NCI-H748 treated with DMSO at 0.1 percent for 48 hours (cell line): ENCODE measurements around the gene PDYN.

Experiments used
- DNase-seq: peaks from one replicate; lab custom pipeline; 2025; lab: John Stamatoyannopoulos, UW

PDYN gene

DNA sequence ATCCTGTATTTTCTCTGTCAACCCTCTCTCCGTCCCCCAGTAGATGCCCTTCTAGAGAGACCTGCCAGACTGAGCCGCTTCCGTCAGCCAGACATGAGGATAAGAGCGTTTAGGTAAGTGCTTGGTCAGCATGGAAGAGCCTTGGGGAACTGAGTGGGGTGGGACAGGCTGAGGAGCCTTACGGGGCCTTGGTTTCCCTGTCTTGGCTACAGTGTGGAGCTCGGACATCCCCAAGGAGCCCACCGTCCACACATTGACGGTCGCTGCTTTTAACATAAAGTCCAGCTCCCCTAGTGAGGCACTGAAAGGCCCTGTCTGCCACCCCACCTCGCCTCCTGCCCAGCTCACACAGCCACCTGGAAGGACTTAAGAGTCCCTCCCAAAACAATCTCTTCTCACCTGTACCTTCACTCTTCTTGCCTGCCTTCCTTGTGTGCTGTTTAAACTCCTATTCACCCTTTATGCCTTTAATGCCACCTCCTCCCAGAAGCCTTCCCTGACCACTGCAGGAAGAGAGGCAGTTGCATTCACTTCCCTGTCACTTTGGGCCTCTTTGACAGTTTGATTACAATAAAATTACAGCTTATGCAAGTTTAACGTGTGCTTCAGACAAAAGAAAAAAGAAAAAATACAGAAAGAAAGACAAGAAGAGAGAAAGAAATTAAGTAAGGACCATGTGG, 42.3 kb downstream of the PDYN start:
- DNase-seq = no peak

GRCh38 chr20:1950836-1951235, 43.0 kb downstream of the PDYN start:
- DNase-seq = no peak

DNA sequence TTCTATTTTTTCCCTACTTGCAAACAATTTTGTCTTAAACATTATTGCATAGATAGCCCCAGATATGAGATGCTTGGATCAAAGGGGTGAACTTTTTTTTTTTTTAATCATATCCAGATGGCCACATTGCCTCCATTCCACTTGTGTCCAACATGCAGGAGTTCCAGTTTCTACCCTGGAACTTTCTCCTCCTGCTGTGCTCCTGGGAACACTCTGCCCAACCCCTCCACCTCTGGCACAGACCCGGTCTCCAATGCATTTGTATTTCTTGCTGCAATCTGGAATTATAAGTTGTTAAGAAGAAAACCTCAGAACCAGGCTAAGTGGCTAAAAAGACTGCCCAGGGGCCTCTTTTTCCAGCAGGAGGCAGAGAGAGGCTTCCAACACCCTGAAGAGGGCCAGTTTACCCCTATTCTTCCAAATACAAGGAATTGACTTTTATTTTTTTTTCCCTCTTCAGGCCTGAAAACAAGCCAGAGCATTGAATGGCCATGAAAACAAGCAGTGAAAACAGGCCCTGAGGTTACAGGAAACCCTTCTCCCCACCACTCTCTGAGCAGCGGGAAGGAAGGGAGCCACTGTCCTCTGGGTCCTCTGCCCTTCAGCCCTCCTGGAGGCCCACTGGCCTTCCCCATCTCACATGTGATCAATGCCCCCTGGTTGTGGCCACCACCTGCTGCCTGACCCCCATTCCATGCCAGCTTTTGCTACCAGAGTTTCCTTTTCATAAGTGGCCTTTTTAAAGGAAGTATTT, 44.3 kb downstream of the PDYN start:
- DNase-seq = no peak

- no peak for DNase-seq
These were observed 46.4 kb downstream of the PDYN start for GRCh38 chr20:1947535-1947846.

DNA sequence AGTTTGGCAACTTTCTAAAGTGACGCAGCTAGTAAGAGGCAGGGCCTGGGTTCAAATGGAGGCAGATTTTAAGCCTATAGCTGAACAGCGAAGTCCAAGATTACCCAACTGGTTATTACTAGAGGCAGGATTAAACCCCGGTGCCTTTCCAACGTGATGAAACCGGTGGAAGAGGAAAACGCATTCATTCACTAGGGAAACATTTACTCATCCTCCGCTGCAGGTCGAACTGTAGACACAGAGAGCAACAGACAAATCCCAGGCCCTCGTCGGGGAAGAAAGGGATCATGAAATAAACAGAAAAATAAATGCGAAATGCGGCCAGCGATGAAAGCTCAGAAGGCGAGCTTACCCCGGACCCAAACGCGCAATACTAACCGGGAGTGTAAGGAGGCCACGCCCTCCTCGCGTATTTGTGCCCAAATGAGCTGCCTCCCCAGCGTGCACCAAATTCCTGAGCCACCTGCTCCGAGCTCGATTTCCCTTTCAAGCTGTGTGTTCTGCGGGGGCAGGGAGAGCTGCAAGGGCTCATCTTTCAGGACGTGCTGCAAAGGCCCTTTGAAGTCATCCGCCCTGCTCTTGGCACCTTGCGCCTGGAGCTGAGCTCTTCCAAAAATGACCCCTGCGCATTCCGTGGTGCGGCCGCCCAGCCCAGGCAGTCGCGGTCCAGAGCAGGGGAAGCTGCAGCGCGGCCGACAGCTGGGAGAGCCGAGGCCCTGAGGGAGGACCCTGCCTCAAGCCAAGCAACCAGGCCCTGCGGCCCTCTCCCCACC, 46.9 kb downstream of the PDYN start:
- no peak for DNase-seq

DNA sequence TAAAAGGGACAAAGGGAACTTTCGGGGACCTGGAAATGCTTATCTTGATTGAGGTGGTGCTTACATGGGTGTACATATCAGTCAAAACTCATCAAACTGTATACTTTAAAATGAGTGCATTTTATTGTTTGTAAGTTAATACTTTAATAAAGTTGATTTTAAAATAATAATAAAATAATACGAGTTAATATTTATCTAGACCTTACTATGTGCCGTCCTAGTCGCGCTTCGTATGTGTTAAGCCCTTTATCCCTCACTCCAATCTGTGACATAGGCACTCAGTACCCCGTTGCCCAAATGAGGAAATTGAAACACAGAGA, 47.5 kb downstream of the PDYN start:
- DNase-seq = no peak

- no peak for DNase-seq
These were observed 48.2 kb downstream of the PDYN start for GRCh38 chr20:1945660-1946059.

GRCh38 chr20:1945134-1945618, 48.7 kb downstream of the PDYN start:
- no peak for DNase-seq

DNA sequence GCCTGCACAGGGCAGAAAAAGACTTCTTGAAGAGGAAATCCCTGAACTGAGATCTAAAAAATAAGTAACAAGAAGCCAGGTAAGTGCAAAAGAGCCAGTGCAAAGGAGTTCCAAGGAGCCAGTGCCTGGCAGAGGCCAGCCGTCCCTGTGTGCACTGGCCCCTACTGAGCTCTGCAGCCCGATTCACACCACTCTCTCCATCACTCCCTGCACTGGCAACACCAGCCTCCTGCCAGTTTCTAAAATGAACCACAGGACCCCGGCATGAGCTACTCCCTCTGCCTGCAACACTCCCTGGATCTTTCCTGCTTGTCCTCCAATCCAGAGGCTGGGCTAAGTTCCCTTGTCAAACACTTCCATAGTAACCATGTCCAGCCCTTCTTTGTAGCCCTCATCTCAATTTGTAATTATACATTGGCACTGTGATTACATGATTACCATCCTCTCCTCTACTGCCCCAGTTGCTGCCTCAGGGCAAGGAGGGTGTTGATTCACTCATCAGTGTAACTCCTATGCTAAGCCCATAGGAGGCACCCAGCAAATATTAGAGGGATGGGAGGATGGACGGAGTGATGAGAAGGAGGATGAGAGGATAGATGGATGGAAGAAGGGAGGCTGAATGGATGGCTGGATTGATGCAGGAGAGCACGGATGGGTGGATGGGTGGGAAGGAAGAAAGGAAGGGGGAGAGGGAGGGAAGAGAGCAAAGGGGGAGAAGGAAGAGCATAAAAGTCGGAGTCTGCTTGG, 49.3 kb downstream of the PDYN start:
- no peak for DNase-seq

DNA sequence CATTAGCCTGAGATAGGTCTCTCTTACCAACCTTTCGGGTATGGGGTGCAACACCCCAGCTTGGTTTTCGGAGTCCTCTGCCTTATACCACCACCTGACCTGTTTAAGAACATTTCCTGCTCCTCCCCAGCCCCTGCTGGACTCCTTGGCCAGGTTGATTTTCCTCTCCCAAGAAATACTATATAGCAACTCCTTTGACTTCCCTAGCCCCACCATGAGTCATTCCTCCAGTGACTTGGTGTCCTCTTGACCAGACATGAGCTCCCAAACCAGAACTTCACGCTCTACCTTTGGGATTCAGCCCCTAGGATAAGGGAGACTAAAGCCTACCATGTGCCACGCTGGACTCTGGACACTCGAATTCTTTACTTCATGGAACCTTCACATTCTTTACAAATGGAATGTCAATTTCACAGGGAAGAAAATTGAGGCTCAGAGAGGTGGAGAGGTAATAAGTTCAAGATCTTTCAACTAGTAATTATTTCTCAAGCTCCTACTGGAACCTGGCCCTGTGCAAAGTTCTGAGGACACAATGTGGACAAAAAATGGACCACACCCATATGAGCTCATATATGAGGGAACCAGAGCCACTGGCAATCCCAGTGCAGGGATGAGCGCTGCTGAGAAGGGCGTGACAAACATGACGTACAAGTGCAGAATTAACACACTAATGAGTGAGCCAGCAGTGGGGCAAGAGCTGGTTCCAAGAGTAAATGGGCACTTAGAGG, 50.4 kb downstream of the PDYN start:
- DNase-seq = no peak

DNA sequence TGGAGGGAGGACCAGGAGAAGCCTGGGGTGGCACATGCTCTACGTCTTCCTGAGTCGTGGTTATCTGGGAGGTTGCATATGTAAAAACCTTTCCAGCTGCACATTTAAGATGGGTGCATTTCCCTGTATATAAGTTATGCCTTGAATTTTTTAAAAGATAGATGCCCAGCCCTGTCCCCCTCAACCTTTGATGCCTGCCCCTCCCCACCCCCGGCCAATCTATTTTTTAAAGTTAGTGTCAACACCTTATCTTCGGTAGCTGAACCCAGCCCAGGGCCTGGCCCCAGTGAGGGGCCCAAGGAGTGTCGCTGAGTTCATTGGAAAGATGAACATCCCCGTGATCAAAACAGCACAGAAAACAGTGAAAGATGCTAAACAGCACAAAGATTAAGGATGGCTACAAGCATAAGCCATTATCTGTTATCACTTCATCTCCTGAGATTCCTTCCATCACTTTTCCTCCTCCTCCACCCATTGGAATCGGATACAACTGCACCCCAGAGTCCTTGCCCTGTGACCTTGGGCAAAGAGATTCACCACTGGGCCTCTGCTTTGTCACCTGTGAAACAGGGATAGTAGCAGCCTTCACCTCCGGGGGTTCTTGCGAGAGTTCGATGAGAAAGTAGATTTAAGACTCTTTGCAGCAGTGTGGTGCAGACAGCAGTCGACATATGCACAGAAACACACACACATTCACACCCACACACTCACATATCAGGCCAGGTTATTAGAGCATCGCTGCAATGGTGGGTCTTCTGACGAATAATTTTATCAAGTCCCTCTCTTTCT, 51.2 kb downstream of the PDYN start:
- no peak for DNase-seq

DNA sequence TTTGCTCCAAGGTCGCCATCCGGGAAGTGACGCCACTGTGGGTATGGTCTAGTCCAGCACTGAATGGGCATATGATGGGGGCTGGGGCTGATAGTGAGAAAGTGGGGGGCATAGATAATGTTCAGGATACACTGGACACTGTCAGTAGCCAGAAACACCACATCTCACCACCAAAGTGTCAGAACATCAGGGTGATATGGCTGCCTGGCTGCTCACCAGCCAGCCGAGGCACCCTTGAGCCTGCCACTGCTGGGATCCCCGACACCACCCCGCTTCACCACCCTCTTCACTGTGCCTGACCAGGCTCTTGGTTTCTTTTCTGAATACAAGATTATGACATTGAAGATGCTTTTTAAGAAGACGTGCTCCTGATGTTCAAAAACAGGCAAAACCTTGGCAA, 51.8 kb downstream of the PDYN start:
- no peak for DNase-seq

GRCh38 chr20:1941226-1941625, 52.6 kb downstream of the PDYN start:
- DNase-seq = no peak

- DNase-seq = no peak
These were observed 53.3 kb downstream of the PDYN start for GRCh38 chr20:1940581-1940980.

GRCh38 chr20:1939270-1939595, 54.6 kb downstream of the PDYN start:
- DNase-seq = no peak

- DNase-seq = no peak
These were observed 55.2 kb downstream of the PDYN start for GRCh38 chr20:1938464-1939269.

DNA sequence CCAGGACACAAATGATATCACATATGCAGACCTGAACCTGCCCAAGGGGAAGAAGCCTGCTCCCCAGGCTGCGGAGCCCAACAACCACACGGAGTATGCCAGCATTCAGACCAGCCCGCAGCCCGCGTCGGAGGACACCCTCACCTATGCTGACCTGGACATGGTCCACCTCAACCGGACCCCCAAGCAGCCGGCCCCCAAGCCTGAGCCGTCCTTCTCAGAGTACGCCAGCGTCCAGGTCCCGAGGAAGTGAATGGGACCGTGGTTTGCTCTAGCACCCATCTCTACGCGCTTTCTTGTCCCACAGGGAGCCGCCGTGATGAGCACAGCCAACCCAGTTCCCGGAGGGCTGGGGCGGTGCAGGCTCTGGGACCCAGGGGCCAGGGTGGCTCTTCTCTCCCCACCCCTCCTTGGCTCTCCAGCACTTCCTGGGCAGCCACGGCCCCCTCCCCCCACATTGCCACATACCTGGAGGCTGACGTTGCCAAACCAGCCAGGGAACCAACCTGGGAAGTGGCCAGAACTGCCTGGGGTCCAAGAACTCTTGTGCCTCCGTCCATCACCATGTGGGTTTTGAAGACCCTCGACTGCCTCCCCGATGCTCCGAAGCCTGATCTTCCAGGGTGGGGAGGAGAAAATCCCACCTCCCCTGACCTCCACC, 56.4 kb downstream of the PDYN start:
- DNase-seq = no peak

DNA sequence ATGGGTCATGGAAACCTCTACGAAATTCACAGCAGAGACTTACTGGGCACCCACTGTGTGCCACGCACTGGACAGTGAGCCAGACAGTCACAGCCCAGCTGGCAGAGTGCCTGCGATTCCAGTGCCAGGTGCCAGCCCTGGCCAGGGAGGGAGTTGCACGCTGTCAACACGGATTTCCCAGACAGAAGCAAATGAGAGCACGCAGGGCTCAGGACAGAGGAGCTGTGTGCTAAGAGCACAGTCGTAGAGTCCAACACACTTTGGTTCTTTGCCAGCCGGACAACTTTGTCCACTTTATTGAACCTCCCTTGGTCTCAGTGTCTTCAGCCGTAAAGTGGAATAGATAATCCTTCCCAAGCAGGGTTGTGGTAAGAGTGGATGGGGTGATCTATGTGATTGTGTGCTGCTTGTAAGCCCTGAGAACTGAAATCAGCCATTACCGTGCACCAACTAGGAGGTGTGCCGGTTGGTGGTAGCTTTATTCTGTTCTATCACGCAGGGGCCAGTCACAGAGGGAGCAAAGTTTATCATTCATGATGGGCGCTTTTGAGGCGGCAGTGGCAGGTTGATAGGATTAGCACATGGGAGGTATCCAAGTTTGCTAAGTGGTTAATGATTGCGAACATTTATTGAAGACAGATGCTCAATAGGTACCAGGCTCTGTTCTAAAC, 58.0 kb downstream of the PDYN start:
- DNase-seq = no peak
